Neutrophil (primary cell): ENCODE results near the gene OGFOD3.

Experiments
- H3K27ac ChIP-seq: fragments of 200-600 bp; sonication (generic); 2 replicates; pipeline ENCODE4 v1.5.1; 2016; ENCODE audit warnings: mild to moderate bottlenecking, moderate library complexity
- H3K27me3 ChIP-seq: fragments of 200-600 bp; sonication (generic); 2 replicates; pipeline ENCODE4 v1.6.0; 2016; ENCODE audit warnings: mild to moderate bottlenecking
- H3K36me3 ChIP-seq: fragments of 200-600 bp; sonication (generic); 2 replicates; pipeline ENCODE4 v1.5.1; 2017
- H3K4me1 ChIP-seq, 2 experiments: fragments of 200-600 bp in 1 of 2; sonication (generic) in 1 of 2; 1 replicate in 1 of 2; 2 replicates in 1 of 2; pipeline versions ENCODE4 v1.5.1 to v1.6.1; 2013 to 2016; ENCODE audit warnings: low read depth in 1 of 2, low read length in 1 of 2, mild to moderate bottlenecking in 1 of 2, moderate library complexity in 1 of 2; ENCODE audit not compliant: control insufficient read depth in 1 of 2, insufficient read depth in 1 of 2
- H3K4me3 ChIP-seq, 2 experiments: fragments of 200-600 bp in 1 of 2; sonication (generic) in 1 of 2; 1 replicate in 1 of 2; 2 replicates in 1 of 2; pipeline ENCODE4 v1.5.1; 2013 to 2016; ENCODE audit warnings: low read depth in 1 of 2, low read length in 1 of 2, mild to moderate bottlenecking in 1 of 2, moderate library complexity in 1 of 2
- H3K9me3 ChIP-seq: fragments of 200-600 bp; sonication (generic); 2 replicates; pipeline ENCODE4 v1.5.1; 2016
- TF ChIP-seq, protein P1 (sequence below): fragments of 200-600 bp; sonication (generic); IDR thresholded peaks from 2 replicates; pipeline ENCODE4 v1.5.1; 2016; ENCODE audit warnings: antibody characterized with exemption

The OGFOD3 gene

DNA sequence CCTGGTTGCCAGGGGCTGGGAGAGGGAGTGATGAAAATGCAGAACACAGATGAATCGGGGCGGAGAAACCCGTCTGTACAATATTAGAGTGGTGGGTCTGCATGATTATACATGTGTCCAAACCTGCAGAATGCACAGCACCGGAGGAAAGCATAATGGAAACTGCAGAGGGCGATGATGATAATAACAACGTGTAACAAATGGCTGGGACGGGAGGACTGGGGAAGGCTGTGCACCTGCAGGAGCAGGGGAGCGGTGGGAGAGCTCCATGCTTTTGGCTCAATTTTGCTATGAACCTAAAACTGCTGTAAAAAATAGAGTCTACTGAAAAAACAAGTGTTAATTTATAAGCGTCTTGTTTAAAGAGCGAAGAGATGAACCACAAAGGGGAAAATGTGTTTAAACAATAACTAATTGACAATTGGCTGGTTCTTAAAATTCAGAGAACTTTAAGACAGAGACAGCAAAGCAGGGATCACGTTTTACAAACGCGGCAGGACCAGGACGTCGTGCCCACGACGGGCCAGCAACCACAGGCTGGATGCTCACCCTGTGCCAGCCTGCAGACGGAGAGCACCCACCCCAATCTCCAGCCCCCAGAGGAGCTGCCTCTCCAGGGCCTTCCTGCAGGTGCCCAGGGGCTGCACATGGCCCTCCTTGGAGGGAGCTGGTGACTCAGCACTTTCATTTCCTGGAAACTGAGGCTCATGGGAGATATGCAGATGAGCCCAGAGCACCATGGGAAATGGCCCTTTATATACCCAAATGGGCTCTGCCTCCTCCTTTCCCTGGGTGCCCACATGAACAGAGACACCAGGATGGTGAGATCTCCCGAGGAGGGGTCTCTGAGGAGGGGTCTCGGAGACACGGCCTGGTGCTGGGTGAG, 59.7 kb downstream of the OGFOD3 start, which contains the start of gene TEX19:
TEX19 (plus strand) TSS at position 783 of the 886 bp plus-strand sequence. CDS start 2,904 bp downstream, outside the sequence.
- H3K27me3 ChIP-seq: peaks cover 52% of the 10 kb centered on the region
- no peak within 1 kb of the TSS for H3K27ac ChIP-seq
- TF ChIP-seq, protein P1, sequence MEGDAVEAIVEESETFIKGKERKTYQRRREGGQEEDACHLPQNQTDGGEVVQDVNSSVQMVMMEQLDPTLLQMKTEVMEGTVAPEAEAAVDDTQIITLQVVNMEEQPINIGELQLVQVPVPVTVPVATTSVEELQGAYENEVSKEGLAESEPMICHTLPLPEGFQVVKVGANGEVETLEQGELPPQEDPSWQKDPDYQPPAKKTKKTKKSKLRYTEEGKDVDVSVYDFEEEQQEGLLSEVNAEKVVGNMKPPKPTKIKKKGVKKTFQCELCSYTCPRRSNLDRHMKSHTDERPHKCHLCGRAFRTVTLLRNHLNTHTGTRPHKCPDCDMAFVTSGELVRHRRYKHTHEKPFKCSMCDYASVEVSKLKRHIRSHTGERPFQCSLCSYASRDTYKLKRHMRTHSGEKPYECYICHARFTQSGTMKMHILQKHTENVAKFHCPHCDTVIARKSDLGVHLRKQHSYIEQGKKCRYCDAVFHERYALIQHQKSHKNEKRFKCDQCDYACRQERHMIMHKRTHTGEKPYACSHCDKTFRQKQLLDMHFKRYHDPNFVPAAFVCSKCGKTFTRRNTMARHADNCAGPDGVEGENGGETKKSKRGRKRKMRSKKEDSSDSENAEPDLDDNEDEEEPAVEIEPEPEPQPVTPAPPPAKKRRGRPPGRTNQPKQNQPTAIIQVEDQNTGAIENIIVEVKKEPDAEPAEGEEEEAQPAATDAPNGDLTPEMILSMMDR: no peak
- H3K9me3 ChIP-seq: no peaks in the 10 kb centered on the region
- no peaks in the 10 kb centered on the region for H3K36me3 ChIP-seq
- no peaks in the 10 kb centered on the region for H3K4me1 ChIP-seq
- H3K4me3 ChIP-seq: no peak within 1 kb of the TSS

DNA sequence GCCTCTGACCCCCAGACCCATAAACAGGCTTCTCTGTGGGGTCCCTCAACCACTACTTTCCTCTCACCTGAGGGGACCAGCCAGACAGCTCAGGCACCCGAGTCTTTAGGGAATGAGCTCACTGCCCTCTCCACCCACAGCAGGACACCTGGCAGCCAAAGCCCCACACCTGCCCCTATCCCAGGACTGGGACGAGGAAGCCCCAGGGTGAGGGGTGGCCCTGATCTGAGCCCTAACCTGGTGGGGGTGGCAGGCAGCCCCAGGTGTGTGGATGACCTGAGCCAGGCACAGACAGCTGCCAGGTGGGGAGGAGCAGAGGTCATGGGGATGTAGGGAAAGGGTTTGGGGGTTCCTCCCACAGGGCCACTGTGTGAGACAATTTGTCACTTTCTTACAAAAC, 61.0 kb downstream of the OGFOD3 start:
- no peak overlapping the region for H3K27ac ChIP-seq
- no peak overlapping the region for H3K4me3 ChIP-seq
- no peaks in the 10 kb centered on the region for H3K9me3 ChIP-seq
- no peaks in the 10 kb centered on the region for H3K36me3 ChIP-seq
- TF ChIP-seq, protein P1: no peak
- H3K27me3 ChIP-seq: peaks cover 52% of the 10 kb centered on the region
- H3K4me1 ChIP-seq: no peaks in the 10 kb centered on the region

DNA sequence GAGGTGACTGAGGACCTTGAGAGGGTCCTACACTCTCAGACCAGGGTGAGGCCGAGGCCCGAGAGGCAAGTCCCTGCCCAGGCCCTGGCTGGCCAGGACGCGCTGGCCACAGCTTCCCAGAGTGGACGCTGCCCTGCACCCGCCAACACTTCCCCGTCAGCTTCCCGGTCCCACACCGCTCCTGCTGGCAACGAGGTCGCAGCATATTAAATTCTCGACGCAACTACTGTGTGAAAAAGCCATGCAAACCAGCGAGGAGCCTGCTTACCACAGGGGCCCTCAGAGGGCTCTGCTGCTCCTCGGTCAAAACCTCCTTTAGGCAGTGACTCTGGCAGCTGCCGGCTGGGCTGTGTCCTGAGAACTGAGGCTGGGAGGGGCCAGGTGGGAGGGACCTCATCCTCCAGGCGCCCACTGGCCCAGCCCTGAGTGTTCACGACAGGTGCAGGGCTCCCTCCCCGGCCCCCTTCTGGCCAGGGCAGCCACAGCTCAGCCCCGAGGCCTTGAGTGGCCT, 61.5 kb downstream of the OGFOD3 start:
- H3K4me3 ChIP-seq: no peak overlapping the region
- H3K27me3 ChIP-seq: peaks cover 52% of the 10 kb centered on the region
- no peaks in the 10 kb centered on the region for H3K36me3 ChIP-seq
- no peaks in the 10 kb centered on the region for H3K4me1 ChIP-seq
- TF ChIP-seq, protein P1: no peak
- no peak overlapping the region for H3K27ac ChIP-seq
- H3K9me3 ChIP-seq: no peaks in the 10 kb centered on the region

DNA sequence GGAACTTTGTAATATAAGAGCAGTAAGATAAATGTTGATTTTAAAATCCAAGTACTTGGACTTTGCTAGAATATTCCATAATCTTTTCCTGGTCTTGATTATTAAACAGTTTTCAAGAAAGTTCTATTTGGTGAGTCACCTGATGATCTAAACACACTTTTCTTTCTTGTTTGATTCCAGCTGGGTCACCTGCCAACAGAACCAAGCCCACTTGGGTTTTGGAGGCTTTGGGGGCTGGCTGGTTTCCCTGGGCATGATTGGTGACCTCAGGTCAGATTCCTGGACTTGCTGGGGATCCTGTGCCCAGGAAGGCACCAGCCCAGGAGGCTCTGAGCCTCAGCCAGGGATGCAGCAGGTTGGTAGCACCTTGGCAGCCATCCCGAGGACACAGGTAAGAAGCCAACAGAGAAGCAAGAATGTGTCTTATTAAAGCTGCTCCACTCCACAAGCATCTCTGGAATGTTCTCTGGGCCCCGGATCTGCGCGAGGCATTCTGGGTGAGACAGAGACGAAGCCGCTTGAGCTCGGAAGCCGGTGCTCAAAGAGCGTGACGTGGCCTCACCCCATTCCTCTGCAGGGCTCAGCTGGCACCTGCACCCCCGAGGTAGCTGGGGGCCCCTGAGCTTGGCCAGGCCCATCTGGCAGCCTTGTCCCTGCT, 62.5 kb downstream of the OGFOD3 start:
- Histone ChIP-seq H3K4me3 (no peak overlapping the region), H3K36me3 (no peaks in the 10 kb centered on the region), H3K9me3 (no peaks in the 10 kb centered on the region), H3K4me1 (peaks cover 0 to 2% of the 10 kb centered on the region in 2 experiments), H3K27me3 (peaks cover 52% of the 10 kb centered on the region), H3K27ac (no peak overlapping the region)
- TF ChIP-seq, protein P1: no peak

DNA sequence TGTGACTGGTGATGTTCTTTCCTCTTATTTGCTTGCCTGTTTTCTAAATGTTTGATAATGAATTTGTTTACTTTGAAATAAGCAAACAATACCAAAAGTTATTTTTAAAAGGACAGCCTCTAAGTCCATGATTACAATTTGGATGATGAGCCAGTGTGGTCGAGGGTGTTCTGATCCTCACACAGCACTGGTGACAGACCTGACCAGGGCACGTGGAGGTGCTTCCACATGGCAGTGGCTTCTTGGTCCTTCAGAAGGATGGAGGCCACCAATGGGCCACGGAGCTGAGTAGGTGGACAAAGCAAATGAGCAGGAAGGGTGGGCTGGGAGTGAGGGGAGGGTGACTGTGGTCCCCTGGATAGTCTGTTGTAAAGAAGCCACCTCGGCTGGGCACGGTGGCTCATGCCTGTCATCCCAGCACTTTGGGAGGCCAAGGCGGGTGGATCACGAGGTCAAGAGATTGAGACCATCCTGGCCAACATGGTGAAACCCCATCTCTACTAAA, 63.5 kb downstream of the OGFOD3 start:
- Histone ChIP-seq H3K36me3 (no peaks in the 10 kb centered on the region), H3K4me3 (no peak overlapping the region), H3K27ac (no peak overlapping the region), H3K27me3 (peaks cover 62% of the 10 kb centered on the region), H3K9me3 (no peaks in the 10 kb centered on the region), H3K4me1 (peaks cover 0 to 2% of the 10 kb centered on the region in 2 experiments)
- TF ChIP-seq, protein P1: no peak
